Immature natural killer cell (primary cell): ENCODE results near the gene CHPF2. TPM values are rescaled to one million over a fixed set of nuclear protein-coding genes. Genes with fewer than 3 reads are reported as not detected.
A peak's percentile ranks its signal among the peaks of the same experiment; 100 is the strongest.

Source experiments
- DNase-seq, 3 donors: peaks; one replicate each; pipeline ENCODE4 v3.0.0; 2022; ENCODE audit warnings: mixed read lengths in 1 of 3
- H3K27ac Mint-ChIP-seq, 6 donors: one replicate each; pipeline ENCODE4 v1.8.0; 2020; ENCODE audit warnings: mixed read lengths in 6 of 6, mild to moderate bottlenecking in 5 of 6, inconsistent platforms in 4 of 6, moderate library complexity in 3 of 6
- H3K27me3 Mint-ChIP-seq, 3 donors: one replicate each; pipeline ENCODE4 v1.8.0; 2020 to 2021; ENCODE audit warnings: low read depth in 3 of 3, mild to moderate bottlenecking in 3 of 3, mixed read lengths in 3 of 3, moderate library complexity in 3 of 3, inconsistent platforms in 1 of 3
- H3K36me3 Mint-ChIP-seq, 3 donors: one replicate each; pipeline ENCODE4 v1.8.0; 2020; ENCODE audit warnings: mixed read lengths in 3 of 3, inconsistent platforms in 2 of 3, mild to moderate bottlenecking in 2 of 3
- H3K4me1 Mint-ChIP-seq, 2 donors: one replicate each; pipeline ENCODE4 v1.8.0; 2020; ENCODE audit warnings: inconsistent platforms in 2 of 2, mild to moderate bottlenecking in 2 of 2, mixed read lengths in 2 of 2, moderate library complexity in 1 of 2
- H3K4me3 Mint-ChIP-seq, 5 donors: one replicate each; pipeline ENCODE4 v1.8.0; 2020; ENCODE audit warnings: mild to moderate bottlenecking in 5 of 5, mixed read lengths in 5 of 5, inconsistent platforms in 3 of 5, moderate library complexity in 3 of 5
- H3K9me3 Mint-ChIP-seq, 6 donors: one replicate each; pipeline ENCODE4 v1.8.0; 2020; ENCODE audit warnings: mild to moderate bottlenecking in 6 of 6, mixed read lengths in 6 of 6, inconsistent platforms in 4 of 6, moderate library complexity in 3 of 6
- polyA plus RNA-seq, 3 donors: library from polyadenylated mRNA; unstranded; fragments of 300-500 nt; fragmentation: Illumina TruSeq; gene quantifications; one replicate each; pipeline ENCODE4 v1.2.3, GENCODE V29; 2021

The CHPF2 gene
- polyA plus RNA-seq, 3 donors from 2014 or later = 23.0 to 39.2 (median 35.4) TPM

DNA sequence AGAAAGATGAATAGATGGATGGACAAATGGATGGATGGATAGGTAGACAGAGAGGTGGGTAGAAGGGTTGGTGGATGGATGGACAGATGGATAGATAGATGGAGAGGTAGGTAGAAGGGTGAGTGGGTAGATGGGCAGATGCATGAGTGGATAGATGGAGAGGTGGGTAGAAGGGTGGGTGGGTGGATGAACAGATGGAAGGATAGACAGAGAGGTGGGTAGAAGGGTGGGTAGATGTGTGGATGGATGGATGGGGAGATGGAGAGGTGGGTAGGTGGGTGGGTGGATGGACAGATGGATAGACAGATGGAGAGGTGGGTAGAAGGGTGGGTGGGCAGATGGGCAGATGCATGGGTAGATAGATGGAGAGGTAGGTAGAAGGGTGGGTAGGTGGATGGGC, 34.4 kb upstream of the CHPF2 start:
- Mint-ChIP-seq H3K4me1 (no peaks in the 10 kb centered on the region), H3K36me3 (no peaks in the 10 kb centered on the region), H3K27me3 (peaks cover 0 to 4% (median 2%) of the 10 kb centered on the region in 3 donors), H3K4me3 (no peak overlapping the region), H3K9me3 (no peaks in the 10 kb centered on the region), H3K27ac (no peak overlapping the region)
- DNase-seq = no peak

DNA sequence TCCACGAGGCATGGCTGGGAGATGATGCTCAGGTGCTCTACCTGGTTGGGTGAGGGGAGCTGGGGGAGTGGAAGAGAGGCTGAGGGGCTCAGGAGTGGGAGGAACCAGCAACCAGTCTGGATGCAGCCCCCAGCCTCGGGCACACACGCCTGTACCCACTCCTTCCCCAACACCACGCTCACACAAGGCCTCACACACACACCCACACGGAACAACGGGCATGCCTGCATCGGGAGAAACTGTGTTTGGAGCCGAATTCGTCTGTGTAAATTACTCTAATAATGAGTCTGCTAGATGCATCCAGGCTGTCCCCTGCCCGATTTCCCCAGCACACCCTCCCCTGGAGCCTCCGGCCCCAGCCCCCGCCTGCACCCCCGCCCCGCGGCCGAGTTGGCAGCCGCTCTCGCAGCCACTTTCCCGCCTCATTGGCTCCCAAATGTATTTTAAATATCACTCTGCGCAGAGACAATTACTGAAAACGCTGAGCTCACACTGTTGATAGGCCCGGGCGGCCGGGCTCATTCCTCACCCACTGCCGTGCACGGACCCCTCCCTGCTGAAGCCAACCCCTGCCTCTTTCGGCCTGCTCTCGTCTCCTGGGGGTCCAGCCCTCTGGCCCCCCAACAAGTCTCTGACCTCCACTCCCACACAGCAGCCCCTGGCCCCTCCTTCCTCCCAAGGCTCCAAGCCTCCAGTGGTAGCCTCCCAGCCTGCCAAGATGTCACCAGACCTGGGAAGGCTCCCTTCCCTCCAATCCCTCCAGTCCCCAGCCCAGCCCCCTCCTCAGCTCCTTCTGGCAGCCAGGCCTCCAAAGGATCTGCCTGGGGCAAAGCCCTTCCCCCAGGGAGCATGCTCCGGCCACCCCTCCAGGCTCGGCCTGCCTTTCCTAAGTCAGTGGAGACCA, 33.1 kb upstream of the CHPF2 start:
- H3K4me3 Mint-ChIP-seq = no peak overlapping the region
- DNase-seq = no peak

DNA sequence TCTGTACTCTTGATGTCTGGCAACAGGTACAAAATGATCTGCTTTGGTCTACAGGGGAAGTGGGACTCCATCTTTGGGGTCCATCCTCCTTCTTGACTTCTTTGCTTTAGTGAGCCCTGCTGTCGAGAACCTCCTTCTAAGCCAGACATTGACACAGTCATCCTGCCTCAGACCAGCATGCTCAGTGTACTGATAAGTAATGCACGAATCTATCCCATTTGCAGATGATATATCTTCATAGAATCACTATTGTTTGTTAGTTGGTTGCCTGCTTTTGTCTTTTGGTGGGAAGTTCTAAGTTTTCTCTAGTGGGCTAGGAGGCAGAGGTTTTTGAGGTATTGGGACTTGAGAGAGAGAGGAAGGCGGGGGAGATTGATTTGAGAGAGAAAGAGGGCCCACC, 30.9 kb upstream of the CHPF2 start:
- no peak for DNase-seq
- Mint-ChIP-seq H3K9me3 (no peaks in the 10 kb centered on the region), H3K36me3 (no peaks in the 10 kb centered on the region), H3K4me3 (no peak overlapping the region), H3K27me3 (peaks cover 0 to 5% (median 4%) of the 10 kb centered on the region in 3 donors), H3K4me1 (peaks cover 3 to 6% of the 10 kb centered on the region in 2 donors), H3K27ac (no peak overlapping the region)

More for the DNA sequence above, 33.1 kb upstream of the CHPF2 start:
- H3K4me1 Mint-ChIP-seq = no peaks in the 10 kb centered on the region
- no peak overlapping the region for H3K27ac Mint-ChIP-seq
- no peaks in the 10 kb centered on the region for H3K9me3 Mint-ChIP-seq
- H3K36me3 Mint-ChIP-seq = no peaks in the 10 kb centered on the region
- peaks cover 0 to 5% (median 4%) of the 10 kb centered on the region in 3 donors for H3K27me3 Mint-ChIP-seq

DNA sequence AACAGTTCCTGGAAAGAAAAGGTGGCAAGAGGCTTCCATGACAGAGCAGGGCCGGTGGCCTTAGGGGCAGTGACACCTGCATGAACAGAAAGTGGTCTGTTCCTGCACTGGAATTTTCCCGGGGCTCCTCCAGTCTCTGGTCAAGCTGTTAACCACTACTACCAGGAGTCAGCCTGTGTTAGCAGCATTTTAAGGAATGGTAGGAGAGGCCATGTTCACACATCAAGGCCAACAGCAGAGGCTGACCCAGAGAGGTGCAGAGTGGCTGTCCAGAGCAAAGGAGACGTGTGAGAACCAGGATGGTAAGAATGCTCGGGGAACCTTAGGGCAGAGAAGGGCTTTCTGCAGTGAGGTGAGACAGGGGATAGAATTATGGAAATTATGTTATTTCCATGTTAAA, 30.5 kb upstream of the CHPF2 start:
- H3K27ac Mint-ChIP-seq = no peak overlapping the region
- peaks cover 0 to 5% (median 4%) of the 10 kb centered on the region in 3 donors for H3K27me3 Mint-ChIP-seq
- no peak overlapping the region for H3K4me3 Mint-ChIP-seq
- peaks cover 7 to 10% of the 10 kb centered on the region in 2 donors for H3K4me1 Mint-ChIP-seq
- DNase-seq = no peak
- H3K9me3 Mint-ChIP-seq = no peaks in the 10 kb centered on the region
- no peaks in the 10 kb centered on the region for H3K36me3 Mint-ChIP-seq

DNA sequence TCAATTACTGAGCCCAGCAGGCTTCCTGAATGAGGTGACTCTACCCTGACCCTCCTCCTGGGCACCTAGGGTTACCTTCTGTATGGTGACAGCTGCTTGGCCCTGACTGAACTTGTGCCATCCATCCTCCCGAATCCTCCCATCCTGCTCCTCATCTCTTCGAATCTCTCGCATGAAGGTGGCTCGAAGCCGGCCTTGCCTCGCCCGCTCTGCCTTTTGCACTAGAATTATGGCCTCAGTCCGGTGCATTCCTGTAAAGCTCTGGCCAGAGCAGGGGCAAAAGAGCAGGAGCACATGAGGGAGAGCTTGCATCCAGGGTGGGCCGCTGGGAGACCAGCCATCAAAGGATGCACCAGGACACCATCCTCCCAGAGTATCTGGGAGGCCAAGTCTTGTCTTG, 29.4 kb upstream of the CHPF2 start:
- H3K27ac Mint-ChIP-seq = peak overlapping the region in 1 of 6 donors; percentile 49
- no peaks in the 10 kb centered on the region for H3K36me3 Mint-ChIP-seq
- no peak overlapping the region for H3K4me3 Mint-ChIP-seq
- no peaks in the 10 kb centered on the region for H3K9me3 Mint-ChIP-seq
- H3K27me3 Mint-ChIP-seq = peaks cover 0 to 5% (median 4%) of the 10 kb centered on the region in 3 donors
- peaks cover 18 to 20% of the 10 kb centered on the region in 2 donors for H3K4me1 Mint-ChIP-seq
- no peak for DNase-seq

DNA sequence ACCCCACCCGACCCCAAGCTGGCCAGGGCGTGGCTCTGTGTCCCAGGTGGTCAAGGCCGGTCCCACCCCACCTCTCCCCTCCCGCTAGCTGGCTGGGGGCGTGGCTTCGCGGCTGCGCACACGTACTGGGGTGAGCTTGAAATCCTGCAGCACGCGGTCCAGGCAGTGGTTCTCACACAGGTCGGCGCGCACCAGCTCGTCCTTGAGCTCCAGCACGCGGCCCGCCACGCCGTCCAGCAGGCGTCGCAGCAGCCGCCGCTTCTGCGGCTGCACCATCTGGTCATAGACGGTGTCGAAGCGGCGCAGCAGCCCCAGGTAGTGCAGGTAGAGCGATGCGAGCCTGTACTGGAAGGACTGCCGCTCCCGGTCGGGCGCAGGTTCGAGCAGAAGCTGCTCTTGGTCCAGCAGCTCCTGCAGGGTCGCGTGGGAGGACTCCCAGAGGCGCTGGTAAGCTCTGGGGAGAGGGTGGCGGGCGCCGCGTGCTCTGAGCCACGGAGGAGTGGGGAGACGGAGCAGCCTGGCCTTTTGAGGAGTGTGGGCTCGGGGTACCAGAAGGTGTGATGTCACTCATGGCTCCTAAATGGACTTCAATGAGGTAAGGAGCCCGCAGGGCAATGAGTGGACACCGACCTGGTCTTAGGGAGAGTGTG, 27.8 kb upstream of the CHPF2 start:
- Mint-ChIP-seq H3K36me3 (no peaks in the 10 kb centered on the region), H3K4me3 (no peak overlapping the region), H3K9me3 (no peaks in the 10 kb centered on the region)

DNA sequence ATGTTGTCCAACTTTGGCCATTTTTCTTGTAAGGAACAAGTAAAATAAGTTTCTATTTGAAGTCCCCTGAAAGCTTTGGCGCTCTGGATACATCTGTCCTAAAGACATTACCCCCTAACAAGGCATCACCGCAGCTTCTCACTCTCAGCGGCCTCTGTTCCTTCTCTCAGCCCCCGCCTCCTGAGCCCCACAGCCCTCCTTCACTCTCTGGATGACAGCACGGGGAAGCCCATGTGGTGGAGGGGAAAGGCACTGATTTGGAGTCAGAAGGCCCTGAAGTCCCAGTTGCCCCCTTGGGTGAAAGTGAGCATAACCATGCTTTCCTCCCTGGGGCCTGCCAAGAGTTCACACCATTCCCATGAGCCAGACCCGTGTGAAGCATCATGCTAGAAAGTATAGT, 26.6 kb upstream of the CHPF2 start:
- Mint-ChIP-seq H3K27me3 (peaks cover 0 to 5% (median 4%) of the 10 kb centered on the region in 3 donors), H3K27ac (peak overlapping the region in 1 of 6 donors; percentile 80), H3K4me3 (peak overlapping the region in 3 of 5 donors; percentile 8 to 18 (median 10)), H3K4me1 (peaks cover 23 to 29% of the 10 kb centered on the region in 2 donors), H3K9me3 (no peaks in the 10 kb centered on the region), H3K36me3 (no peaks in the 10 kb centered on the region)
- DNase-seq = no peak

More for the DNA sequence above, 27.8 kb upstream of the CHPF2 start:
- Mint-ChIP-seq H3K27me3 (peaks cover 0 to 5% (median 4%) of the 10 kb centered on the region in 3 donors), H3K4me1 (peaks cover 23 to 29% of the 10 kb centered on the region in 2 donors), H3K27ac (peak overlapping the region in 1 of 6 donors; percentile 31)
- DNase-seq = no peak

DNA sequence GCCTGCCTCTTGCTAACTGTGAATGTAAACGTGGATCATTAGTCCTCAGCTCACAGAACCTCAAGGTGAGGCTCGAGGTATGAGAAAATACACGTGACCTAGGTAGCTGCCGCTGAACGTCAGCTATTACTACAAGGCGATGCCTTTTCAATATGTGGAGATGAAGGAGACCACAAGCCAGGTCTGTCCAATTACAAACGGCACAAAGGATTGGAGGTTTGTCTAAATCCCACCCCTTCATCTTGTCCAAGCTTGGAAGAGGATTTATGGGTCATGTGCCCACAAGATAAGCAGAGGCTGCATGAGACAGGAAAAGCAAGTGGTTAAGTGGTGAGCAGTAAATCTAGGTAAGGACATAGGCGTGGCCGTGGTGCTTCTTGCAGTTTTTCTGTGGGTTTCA, 25.4 kb upstream of the CHPF2 start:
- peak overlapping the region in 5 of 6 donors; percentile 59 to 78 (median 69) for H3K27ac Mint-ChIP-seq

DNA sequence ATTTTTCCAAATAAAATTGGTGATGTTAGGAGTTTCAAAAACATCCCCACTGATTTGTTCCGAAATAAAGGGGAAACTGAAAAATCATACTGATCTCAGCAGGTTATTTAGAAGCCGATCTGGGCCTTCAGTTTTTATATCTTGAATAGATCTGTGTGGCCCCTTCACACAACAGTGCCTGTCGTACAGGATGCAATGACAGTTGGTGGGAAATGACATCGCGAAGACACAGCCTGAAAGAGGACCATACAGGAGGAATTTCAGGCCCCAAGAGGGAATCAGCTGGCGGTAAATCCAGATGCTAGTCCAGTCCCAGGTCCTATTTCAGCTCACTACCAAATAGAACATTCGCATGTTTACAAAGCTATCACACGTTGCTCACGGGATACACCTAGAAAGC, 25.0 kb upstream of the CHPF2 start:
- H3K4me3 Mint-ChIP-seq = peak overlapping the region; percentile 8 to 70 (median 56)
- H3K9me3 Mint-ChIP-seq = no peaks in the 10 kb centered on the region
- H3K27me3 Mint-ChIP-seq = peaks cover 0 to 4% (median 3%) of the 10 kb centered on the region in 3 donors
- H3K4me1 Mint-ChIP-seq = peaks cover 23 to 29% of the 10 kb centered on the region in 2 donors
- H3K36me3 Mint-ChIP-seq = peaks cover 0 to 3% (median 0%) of the 10 kb centered on the region in 3 donors
- peak in 2 of 3 donors; percentile 18 to 19 for DNase-seq
- peak overlapping the region in 4 of 6 donors; percentile 27 to 78 (median 67) for H3K27ac Mint-ChIP-seq

More for the DNA sequence above, 25.4 kb upstream of the CHPF2 start:
- Mint-ChIP-seq H3K36me3 (peaks cover 0 to 1% (median 0%) of the 10 kb centered on the region in 3 donors), H3K4me3 (peak overlapping the region; percentile 8 to 70 (median 56)), H3K27me3 (peaks cover 0 to 4% (median 3%) of the 10 kb centered on the region in 3 donors), H3K4me1 (peaks cover 23 to 29% of the 10 kb centered on the region in 2 donors), H3K9me3 (no peaks in the 10 kb centered on the region)
- peak; percentile 10 to 28 (median 22) for DNase-seq

DNA sequence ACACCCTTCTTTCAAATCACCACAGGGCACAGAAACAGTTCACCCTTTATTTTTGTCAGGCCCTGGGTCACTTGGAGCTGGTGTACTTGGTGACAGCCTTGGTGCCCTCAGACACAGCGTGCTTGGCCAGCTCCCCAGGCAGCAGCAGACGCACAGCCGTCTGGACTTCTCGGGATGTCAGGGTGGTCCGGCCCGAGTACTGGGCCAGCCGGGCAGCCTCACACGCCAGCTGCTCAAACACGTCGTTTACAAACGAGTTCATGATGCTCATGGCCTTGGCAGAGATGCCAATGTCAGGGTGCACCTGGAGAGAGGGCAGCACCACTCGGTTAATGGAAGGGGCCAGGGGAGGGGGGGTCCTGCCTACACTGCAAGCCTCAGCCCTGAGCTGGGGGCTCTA, 24.5 kb upstream of the CHPF2 start:
- Mint-ChIP-seq H3K27me3 (peaks cover 0 to 5% (median 2%) of the 10 kb centered on the region in 3 donors), H3K4me3 (peak overlapping the region in 2 of 5 donors; percentile 8 to 25)

DNA sequence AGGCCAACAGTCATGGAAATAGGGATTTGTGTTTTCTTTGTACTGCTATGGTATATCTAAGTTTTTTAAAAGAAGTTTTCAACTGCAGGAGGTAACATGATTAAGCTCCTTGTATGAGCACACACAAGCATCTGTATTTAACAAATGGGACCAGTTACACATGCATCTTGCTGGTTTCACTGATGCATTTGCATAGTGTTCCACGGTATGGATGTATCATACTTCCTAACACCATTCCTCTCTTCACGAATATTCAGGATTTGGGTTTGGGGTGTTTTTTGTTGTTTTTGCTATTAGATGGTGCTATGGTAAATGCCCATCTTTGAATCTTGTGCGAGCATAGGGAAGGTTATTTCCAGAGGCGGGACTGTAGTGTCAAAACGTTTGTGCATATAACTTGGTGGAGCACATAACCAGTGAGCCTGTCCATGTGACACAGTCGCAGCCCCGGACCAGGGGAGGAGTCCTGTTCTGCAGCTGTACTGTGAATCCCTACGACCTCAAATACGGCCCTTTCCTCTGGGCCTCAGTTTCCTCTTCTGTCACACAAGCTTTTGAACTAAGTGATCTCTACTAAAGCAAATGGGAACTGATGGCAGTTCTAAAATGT, 23.9 kb upstream of the CHPF2 start:
- Mint-ChIP-seq H3K4me3 (no peak overlapping the region), H3K27ac (peak overlapping the region in 1 of 6 donors; percentile 41)

More for the DNA sequence above, 24.5 kb upstream of the CHPF2 start:
- peak overlapping the region in 4 of 6 donors; percentile 27 to 78 (median 67) for H3K27ac Mint-ChIP-seq
- peaks cover 0 to 3% (median 0%) of the 10 kb centered on the region in 3 donors for H3K36me3 Mint-ChIP-seq
- H3K4me1 Mint-ChIP-seq = peaks cover 23 to 29% of the 10 kb centered on the region in 2 donors
- DNase-seq = no peak
- no peaks in the 10 kb centered on the region for H3K9me3 Mint-ChIP-seq

DNA sequence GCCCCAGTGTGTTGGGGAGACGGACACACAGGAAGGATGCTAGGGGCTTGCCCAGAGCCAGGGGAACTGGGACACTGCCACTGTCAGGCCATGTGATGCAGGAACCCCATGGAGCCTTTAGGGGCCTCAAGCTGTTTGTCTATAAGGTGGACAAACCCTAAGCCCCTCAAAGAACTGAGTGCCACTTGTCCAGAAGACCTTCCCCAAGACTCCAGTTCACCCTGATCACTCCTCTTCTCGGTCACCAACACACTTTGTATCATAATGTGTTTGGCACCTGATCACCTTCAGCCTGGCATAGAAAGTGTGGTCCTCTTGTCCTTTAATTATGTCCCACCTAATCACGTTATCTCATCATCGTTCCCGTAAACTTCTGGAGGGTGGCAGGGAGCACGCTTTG, 22.7 kb upstream of the CHPF2 start:
- DNase-seq = no peak
- H3K4me3 Mint-ChIP-seq = no peak overlapping the region
- H3K27ac Mint-ChIP-seq = no peak overlapping the region
- no peaks in the 10 kb centered on the region for H3K9me3 Mint-ChIP-seq
- peaks cover 0 to 2% (median 0%) of the 10 kb centered on the region in 3 donors for H3K27me3 Mint-ChIP-seq
- peaks cover 23 to 29% of the 10 kb centered on the region in 2 donors for H3K4me1 Mint-ChIP-seq
- H3K36me3 Mint-ChIP-seq = peaks cover 7 to 12% (median 10%) of the 10 kb centered on the region in 3 donors

More for the DNA sequence above, 23.9 kb upstream of the CHPF2 start:
- H3K4me1 Mint-ChIP-seq = peaks cover 23 to 29% of the 10 kb centered on the region in 2 donors
- no peaks in the 10 kb centered on the region for H3K9me3 Mint-ChIP-seq
- H3K36me3 Mint-ChIP-seq = peaks cover 3 to 6% (median 5%) of the 10 kb centered on the region in 3 donors
- no peak for DNase-seq
- H3K27me3 Mint-ChIP-seq = peaks cover 0 to 5% (median 2%) of the 10 kb centered on the region in 3 donors

DNA sequence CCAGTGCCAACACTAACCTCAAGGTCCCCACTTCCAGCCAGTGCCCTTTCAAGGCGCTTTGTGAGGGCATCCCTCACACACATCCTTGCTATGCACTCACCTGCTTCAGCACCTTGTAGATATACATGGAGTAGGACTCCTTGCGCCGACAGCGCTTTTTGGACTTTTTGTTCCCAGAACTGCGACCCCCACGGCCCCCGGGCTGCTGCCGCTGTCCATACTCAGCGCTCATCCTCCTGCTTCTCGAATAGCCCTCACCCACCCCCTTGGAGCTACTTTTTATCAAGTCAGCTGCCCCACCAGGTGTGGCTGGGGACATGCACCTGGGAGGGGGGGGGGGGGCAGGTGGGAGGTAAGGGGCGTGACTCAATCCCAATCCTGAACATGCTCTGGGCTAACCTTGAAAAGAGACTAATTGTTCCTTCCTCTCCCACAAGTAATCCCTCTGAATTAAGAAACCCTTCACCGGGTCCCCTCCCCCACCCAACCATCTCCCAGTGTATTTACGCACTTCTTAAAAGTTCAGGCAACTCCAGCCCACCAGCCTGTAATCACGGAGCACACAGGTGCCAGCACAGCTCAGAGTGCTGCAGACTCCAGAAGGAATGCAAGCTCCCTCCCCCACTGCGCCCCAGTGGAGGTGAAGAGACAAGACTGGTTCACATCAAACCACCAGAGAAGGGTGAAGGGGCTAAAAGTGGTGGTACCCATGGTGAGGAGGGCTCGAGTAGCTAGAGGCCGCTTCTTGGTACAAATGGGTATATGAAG, 22.0 kb upstream of the CHPF2 start, which contains the start of gene H2BK1:
Gene H2BK1 (minus strand): TSS at position 402 of the 768 bp plus-strand sequence. CDS start 170 bp downstream, at position 232.
- Mint-ChIP-seq H3K27me3 (peaks cover 0 to 3% (median 0%) of the 10 kb centered on the region in 3 donors), H3K4me1 (peaks cover 23 to 29% of the 10 kb centered on the region in 2 donors), H3K9me3 (no peaks in the 10 kb centered on the region), H3K4me3 (no peak within 1 kb of the TSS), H3K36me3 (peaks cover 11 to 19% (median 14%) of the 10 kb centered on the region in 3 donors), H3K27ac (peak within 1 kb of the TSS in 1 of 6 donors; percentile 50)
- no peak for DNase-seq
